ENCODE measurements around the gene TMEM236.

The TMEM236 gene, protein sequence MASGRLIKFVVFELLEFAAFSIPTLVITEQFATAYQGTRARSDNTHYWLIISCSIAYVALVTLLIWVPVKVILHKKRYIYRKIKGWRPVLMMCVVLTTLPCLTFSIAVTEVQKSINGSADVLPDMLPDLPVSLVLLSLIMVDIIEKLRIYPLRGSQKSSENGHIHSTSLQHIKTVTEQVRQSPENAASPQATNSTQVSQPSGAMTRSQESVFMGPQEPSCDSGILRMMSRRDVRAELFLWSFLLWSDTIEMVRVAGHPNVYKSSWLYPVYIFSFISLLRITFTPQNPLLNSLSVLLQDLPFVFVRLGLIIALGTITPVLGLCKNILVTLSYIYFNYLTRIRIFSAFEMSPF

DNA sequence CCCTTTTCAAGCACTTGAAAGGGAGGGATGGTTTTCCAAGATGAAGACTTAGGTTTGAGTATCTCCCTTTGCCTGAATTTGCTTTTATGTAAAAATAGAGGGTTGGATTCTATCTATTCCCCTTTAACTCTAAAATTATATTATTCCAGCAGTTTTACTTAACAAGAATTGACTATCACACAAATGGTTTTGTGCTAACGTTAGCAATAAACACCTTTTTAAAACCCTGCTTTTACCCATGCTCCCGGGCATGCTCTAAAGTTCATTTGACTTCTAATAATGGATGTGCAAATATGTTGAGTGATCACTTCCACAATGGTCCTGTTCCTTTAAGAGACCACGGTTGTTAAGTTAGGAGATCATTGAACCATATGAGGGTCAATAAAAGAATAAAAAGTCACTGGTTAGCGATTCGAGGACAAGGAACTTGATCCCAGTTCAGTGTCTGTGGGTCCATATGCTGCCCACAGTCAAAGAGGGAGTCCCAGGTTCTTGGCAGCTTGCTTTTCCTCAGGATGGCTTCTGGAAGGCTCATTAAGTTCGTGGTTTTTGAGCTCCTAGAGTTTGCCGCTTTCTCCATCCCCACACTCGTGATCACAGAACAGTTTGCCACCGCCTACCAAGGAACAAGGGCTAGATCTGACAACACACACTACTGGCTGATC lies at the start of gene TMEM236:
Gene TMEM236 (plus strand): TSS at position 421 of the 665 bp plus-strand sequence. CDS start 95 bp downstream, at position 516.
- no peak for DNase-seq (ENCODE audit: low read depth, low spot score)
- CTCF ChIA-PET, result interaction anchor here (0.6 to 1.1 kb wide), 4 partner anchors 8 to 96 kb away, joined by 3 to 4 read pairs (median 3); no protein-coding TSS in a partner anchor
- no peak within 1 kb of the TSS for H3K4me3 ChIP-seq (ENCODE audit: low read depth, low read length)
- POLR2A ChIA-PET, result no interaction called here
- TF ChIP-seq CTCF (IDR thresholded peaks at IDR 0.05; ENCODE audit: insufficient read depth, low read length, missing control alignments), result no peak

DNA sequence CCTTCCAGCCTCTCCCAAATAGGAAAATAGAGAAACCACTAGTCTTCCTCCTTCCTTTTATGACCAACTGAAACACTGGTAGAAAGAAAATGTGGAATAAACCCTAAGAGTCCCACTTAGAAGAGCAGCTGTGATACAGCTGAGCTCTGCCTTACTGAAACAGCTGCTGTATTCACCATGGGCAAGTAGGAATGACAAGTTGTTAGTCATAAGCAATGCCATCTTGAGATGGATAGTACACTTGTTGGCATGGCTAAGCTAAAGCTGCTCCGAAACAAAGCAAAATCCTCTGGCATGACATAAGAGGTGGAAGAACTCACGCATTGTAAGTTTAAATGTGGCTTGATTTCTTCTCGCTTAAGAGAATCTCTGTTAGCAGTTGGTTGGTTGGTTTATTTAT lies 48.3 kb upstream of the TMEM236 start:
- ChIA-PET CTCF (interaction anchor here (0.9 to 1.7 kb wide), 2 partner anchors 34 to 98 kb away, joined by 3 to 8 read pairs; no protein-coding TSS in a partner anchor), POLR2A (interaction anchor here (0.6 kb wide), 1 partner anchor 30 kb away, joined by 3 read pairs; no protein-coding TSS in a partner anchor)
- H3K4me3 ChIP-seq (ENCODE audit: low read depth, low read length), result no peak overlapping the region
- TF ChIP-seq CTCF (IDR thresholded peaks at IDR 0.05; ENCODE audit: insufficient read depth, low read length, missing control alignments), result no peak
- DNase-seq (ENCODE audit: low read depth, low spot score), result no peak

GRCh38 chr10:17708821-17709220 lies 43.2 kb upstream of the TMEM236 start:
- POLR2A ChIA-PET, result no interaction called here
- H3K4me3 ChIP-seq (ENCODE audit: low read depth, low read length), result no peak overlapping the region
- DNase-seq (ENCODE audit: low read depth, low spot score), result no peak
- CTCF ChIA-PET, result interaction anchor here (0.9 to 2.6 kb wide), 3 partner anchors 10 to 102 kb away, joined by 3 to 11 read pairs (median 6); no protein-coding TSS in a partner anchor
- no peak for TF ChIP-seq CTCF (IDR thresholded peaks at IDR 0.05; ENCODE audit: insufficient read depth, low read length, missing control alignments)

GRCh38 chr10:17709492-17709891 lies 42.5 kb upstream of the TMEM236 start:
- CTCF ChIA-PET, result interaction anchor here (0.9 to 2.6 kb wide), 3 partner anchors 10 to 103 kb away, joined by 3 to 11 read pairs (median 6); no protein-coding TSS in a partner anchor
- TF ChIP-seq CTCF (IDR thresholded peaks at IDR 0.05; ENCODE audit: insufficient read depth, low read length, missing control alignments), result no peak
- H3K4me3 ChIP-seq (ENCODE audit: low read depth, low read length), result no peak overlapping the region
- POLR2A ChIA-PET, result no interaction called here
- DNase-seq (ENCODE audit: low read depth, low spot score), result no peak

GRCh38 chr10:17710181-17710580 lies 41.8 kb upstream of the TMEM236 start:
- no peak overlapping the region for H3K4me3 ChIP-seq (ENCODE audit: low read depth, low read length)
- ChIA-PET CTCF (interaction anchor here (1.9 to 2.6 kb wide), 2 partner anchors 27 to 104 kb away, joined by 6 to 11 read pairs; no protein-coding TSS in a partner anchor), POLR2A (no interaction called here)
- TF ChIP-seq CTCF (IDR thresholded peaks at IDR 0.05; ENCODE audit: insufficient read depth, low read length, missing control alignments), result no peak
- no peak for DNase-seq (ENCODE audit: low read depth, low spot score)

DNA sequence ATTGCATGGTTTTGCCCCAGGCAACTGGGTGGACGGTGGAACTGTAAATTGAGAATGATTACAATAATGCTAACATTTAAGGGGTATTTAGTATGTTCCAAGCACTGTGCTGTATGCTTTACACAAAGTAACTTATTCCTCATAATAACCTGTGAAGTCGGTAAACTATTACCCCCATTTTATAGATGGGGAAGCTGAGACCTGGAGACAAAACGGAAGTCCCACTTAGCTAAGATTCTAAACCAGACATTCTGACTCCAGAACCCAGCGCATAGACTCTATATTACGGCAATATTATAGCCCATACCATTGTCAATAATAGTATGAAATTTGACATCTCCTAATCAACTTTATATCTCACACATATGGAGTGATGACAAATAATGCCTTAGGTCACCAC lies 39.9 kb upstream of the TMEM236 start:
- ChIA-PET CTCF (interaction anchor here (2.7 kb wide), 1 partner anchor 25 kb away, joined by 10 read pairs; no protein-coding TSS in a partner anchor), POLR2A (interaction anchor here (1.5 kb wide), 1 partner anchor 95 kb away, joined by 3 read pairs; the partner anchor contains the start of gene HACD1)
- DNase-seq (ENCODE audit: low read depth, low spot score), result no peak
- TF ChIP-seq CTCF (IDR thresholded peaks at IDR 0.05; ENCODE audit: insufficient read depth, low read length, missing control alignments), result no peak
- H3K4me3 ChIP-seq (ENCODE audit: low read depth, low read length), result no peak overlapping the region

Data from AG04449 (cell line).